NOMO-1 (cell line): ENCODE measurements around the gene MARCHF10.
"Not testable (repeated sequence)": the region's sequence is repeated elsewhere in the genome, so short reads cannot be mapped to it uniquely, and the experiment has no call there.

ENCODE experiments used
- DNase-seq, 2 experiments: peaks; one replicate each; lab custom pipeline; 2025; ENCODE audit not compliant: unreplicated experiment in 2 of 2; lab: John Stamatoyannopoulos, UW

Gene MARCHF10

DNA sequence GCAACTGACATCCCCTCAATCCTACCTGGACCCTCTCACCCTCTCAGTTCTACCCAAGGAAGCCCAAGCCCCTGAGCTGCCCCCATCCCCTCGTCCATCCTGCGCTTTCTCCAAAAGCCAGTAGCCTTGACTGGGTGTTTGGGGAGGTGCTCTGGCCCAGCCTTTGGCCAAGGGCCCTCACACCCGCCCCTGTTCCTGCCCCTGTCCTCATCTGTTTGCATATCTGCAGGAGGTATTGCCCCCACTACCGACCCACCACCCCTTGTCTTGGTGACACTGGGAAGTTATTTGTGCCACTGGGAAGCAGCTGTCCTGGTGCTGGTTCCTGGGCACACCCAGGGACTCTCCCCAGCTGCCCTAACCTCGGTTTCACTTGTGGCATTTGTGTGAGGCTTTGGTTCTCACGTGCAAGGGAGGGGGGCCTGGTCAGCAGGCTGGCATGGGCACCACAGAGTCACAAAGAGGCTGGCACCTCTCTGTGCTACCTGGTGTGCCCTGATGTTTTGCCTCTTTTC lies 105.3 kb downstream of the MARCHF10 start:
- no peak for DNase-seq

DNA sequence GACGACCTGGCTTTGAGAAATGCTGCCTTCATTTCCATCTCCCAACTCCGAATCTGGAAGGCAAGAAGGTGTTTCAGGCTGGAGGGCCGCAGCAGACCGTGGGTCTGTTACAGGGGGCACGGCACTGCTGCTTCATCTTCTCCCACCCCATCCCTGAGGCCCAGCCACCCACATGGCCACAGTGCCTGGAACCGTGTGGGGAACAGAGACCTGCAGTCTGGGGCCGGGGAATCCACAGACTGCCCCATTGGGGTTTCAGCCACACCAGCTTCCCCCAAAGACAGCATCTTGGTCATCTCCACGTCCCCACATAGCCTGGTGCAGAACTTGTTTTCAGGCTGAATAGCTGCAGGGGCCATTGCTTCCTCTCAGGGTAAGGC lies 106.4 kb downstream of the MARCHF10 start:
- no peak for DNase-seq

DNA sequence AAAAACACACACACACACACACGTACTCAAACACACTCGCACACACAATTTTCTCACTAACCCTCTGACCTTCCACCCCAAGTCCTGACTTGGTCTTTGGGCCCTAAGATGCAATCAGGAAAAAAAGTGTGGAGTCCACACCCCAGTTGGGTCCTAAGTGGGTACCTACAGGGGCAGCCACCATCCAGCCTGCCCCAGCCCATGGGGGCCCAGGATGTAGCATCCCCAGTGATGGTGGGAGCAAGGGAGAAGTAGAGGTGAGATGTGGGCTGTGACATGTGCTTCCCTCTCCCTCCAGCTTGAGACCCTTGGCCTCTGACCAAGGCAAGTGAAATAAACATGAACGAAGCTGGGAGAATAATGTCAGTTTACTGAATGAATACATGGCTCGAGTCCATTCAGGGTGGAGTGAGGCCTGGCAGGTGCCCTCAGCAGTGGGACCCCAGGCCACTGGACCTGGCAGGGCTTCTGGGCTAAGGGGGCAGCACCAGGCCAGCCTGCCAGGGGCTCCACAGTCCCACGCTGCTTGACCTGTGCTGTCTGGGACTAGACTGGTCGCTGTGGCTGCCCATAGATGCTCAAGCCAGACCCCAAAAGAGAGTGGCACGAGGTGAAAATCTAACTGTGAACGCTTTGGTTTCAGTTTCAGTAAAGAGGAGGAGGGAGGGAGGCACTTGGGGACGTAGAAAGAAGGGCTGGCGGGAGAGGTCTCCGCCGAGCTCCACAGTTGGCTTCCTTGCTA lies 107.0 kb downstream of the MARCHF10 start:
- DNase-seq, result no peak

- DNase-seq, result not testable (repeated sequence)
Measured at GRCh38 chr17:62698459-62698858, 109.7 kb downstream of the MARCHF10 start.

GRCh38 chr17:62696726-62697490 lies 111.2 kb downstream of the MARCHF10 start:
- DNase-seq, result no peak

GRCh38 chr17:62696256-62696655 lies 111.9 kb downstream of the MARCHF10 start:
- no peak for DNase-seq

DNA sequence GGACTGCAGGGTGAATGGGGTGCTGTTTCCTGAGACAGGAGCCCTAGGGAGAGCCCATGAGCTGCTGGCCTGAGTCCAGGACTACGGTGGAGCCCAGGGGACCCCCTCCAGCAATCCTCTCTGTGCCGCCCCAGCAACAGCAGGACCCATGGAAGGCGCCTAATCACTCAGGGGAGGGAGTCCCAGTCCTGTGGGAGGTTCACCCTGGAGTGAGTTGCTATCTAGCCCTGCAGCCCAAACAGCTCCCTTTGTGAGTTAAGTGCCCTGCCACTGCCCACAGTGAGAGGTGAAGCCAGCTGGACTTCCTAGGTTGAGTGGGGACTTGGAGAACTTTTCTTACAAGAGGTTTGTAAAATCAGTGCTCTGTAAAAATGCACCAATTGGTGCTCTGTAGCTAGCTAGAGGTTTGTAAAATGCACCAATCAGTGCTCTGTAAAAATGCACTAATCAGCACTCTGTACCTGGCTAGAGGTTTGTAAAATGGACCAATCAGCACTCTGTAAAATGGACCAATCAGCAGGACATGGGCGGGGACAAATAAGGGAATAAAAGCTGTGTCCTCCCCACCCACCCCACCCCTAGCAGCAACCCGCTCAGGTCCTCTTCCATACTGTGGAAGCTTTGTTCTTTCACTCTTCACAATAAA lies 112.9 kb downstream of the MARCHF10 start:
- DNase-seq, result not testable (repeated sequence)

DNA sequence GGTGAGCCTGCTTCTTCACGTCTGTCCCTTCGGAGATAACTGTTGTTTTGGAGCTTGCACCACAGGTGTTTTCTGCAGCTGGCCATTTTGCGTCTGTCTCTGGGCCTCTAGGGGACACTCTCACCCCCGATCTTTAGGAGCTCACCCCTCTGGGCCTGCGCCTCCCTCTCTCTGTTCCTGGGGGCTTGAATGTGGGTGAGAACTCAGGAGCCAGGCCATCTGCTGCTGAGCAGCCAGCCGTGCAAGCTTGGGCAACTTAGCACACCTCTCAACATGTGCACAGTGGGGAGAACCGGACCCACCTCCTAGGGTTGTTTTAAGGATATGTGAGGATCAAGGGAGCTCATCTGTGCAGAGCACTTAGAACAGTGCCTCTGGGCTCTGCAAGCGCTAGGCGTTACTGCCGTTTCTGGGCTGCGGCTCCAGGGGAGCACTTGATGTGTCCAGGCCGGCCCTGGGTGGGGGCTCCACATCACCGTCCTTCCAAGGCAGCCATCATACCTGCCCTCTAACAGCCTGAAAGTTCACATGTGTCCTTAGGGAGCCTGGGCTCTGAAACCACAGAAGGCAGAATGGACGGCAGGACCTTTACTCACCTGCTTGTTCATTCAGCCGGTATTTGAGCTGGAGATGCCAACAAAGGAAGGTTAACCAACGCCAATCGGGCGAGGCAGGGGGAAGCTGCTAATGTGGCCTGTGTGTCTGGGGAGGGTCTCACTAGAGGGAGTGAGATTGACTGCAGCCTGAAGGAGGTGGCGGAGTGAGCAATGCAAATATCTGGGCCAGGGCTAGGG lies 114.3 kb downstream of the MARCHF10 start:
- DNase-seq, result no peak

- DNase-seq, result no peak
Measured at GRCh38 chr17:62692721-62693431, 115.2 kb downstream of the MARCHF10 start.

GRCh38 chr17:62692159-62692651 lies 115.9 kb downstream of the MARCHF10 start:
- DNase-seq, result no peak

DNA sequence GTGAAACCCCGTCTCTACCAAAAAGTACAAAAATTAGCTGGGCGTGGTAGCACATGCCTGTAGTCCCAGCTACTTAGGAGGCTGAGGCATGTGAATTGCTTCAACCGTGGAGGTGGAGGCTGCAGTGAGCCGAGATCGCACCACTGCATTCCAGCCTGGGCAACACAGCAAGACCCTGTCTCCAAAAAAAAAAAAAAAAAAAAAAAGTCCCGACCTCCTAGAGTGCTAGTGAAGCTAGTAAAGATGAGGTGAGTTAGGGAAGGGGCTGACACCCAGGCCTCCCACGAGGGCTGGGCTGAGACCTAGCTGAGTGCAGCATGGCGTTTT lies 116.6 kb downstream of the MARCHF10 start:
- not testable (repeated sequence) for DNase-seq

- DNase-seq, result no peak
Measured at GRCh38 chr17:62690168-62690897, 117.8 kb downstream of the MARCHF10 start.

GRCh38 chr17:62689441-62690167 lies 118.5 kb downstream of the MARCHF10 start:
- no peak for DNase-seq

DNA sequence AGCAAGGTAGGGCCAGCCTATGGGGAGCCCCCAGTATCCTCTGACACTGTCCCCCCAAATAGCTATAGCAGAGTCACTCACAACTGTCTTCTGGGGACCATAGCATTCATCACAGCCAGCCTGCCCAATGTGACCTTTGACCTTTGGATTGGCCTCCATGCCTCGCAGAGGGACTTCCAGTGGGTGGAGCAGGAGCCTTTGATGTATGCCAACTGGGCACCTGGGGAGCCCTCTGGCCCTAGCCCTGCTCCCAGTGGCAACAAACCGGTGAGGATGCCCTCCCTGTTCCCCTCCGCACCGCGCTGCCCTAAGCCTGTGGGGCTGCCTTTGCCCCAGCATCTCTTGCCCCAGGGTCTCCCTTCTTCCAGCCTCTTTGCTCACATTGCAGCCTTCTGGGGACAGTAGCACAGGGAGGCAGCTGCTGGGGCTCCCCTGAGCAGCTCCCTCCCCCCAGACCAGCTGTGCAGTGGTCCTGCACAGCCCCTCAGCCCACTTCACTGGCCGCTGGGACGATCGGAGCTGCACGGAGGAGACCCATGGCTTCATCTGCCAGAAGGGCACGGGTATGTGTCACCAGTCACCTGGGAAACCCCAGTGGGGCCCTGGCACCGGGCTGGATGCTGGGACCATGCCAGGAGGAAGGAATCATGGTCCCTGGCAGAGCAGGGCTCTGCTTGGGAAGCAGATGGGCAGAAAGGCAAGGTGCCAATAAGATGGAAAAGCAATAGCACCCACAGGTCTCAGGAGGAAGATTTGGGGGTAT lies 119.5 kb downstream of the MARCHF10 start:
- no peak for DNase-seq

DNA sequence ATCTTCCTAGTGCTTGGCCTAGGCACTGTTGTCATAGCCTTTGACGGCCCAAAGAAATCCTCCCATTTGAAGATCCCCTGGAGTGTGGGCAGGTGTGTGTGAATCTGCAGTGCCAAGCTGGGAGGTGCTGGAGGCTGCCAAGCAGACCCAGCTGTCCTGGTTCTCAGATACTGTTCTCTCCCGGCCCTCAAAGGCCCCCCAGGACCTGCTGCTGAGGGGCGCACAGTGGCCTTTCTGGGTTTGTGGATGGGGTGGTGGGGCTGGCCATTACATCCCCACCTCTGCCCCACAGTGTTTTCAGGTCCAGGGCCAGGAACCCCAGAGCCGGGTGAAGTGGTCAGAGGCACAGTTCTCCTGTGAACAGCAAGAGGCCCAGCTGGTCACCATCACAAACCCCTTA lies 120.1 kb downstream of the MARCHF10 start:
- DNase-seq, result no peak

- no peak for DNase-seq
Measured at GRCh38 chr17:62684179-62684578, 123.9 kb downstream of the MARCHF10 start.

GRCh38 chr17:62681939-62682381 lies 126.2 kb downstream of the MARCHF10 start:
- DNase-seq, result no peak
